OCI-LY3 (cell line): ENCODE results near the gene CERT1.

ENCODE experiments used
- CTCF ChIP-seq: fragments of 200-600, 300-600 bp; sonication (generic); IDR thresholded peaks from 2 replicates; pipeline ENCODE4 v1.5.1; 2014; ENCODE audit warnings: antibody characterized with exemption, low read length, low read depth
- EZH2phosphoT487 ChIP-seq: fragments of 200-600 bp; shearing (Covaris generic); IDR thresholded peaks from 2 replicates; pipeline ENCODE4 v1.6.1; 2018; ENCODE audit warnings: antibody characterized with exemption, mixed run types, low read depth

- TF ChIP-seq EZH2phosphoT487 (no peak), CTCF (no peak)
Observed at GRCh38 chr5:75529185-75529584, 17.8 kb upstream of the CERT1 start.
